GM19238 (cell line): ENCODE results near the gene HAGHL.

Experiments
- DNase-seq: peaks from one replicate; pipeline ENCODE4 v3.0.0; 2011; ENCODE audit warnings: low spot score; ENCODE audit not compliant: insufficient read length

HAGHL gene

DNA sequence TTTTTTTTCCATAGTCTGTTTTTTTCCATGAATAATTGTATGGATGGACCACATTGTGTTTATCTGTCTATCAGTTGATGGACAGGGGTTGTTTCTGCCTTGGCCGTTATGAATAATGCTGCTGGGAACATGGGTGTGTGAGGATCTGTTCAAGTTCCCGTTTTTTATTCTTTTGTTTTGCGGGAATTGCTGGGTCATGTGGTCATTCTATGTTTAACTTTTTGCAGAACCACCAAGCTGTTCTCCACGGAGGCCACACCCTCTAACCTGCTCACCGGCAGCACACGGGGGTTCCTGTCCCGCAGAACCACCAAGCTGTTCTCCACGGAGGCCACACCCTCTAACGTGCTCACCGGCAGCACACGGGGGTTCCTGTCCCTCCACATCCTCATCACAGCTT lies 27.8 kb downstream of the HAGHL start:
- no peak for DNase-seq

- DNase-seq: no peak
Observed at GRCh38 chr16:756428-756827, 29.5 kb downstream of the HAGHL start.

DNA sequence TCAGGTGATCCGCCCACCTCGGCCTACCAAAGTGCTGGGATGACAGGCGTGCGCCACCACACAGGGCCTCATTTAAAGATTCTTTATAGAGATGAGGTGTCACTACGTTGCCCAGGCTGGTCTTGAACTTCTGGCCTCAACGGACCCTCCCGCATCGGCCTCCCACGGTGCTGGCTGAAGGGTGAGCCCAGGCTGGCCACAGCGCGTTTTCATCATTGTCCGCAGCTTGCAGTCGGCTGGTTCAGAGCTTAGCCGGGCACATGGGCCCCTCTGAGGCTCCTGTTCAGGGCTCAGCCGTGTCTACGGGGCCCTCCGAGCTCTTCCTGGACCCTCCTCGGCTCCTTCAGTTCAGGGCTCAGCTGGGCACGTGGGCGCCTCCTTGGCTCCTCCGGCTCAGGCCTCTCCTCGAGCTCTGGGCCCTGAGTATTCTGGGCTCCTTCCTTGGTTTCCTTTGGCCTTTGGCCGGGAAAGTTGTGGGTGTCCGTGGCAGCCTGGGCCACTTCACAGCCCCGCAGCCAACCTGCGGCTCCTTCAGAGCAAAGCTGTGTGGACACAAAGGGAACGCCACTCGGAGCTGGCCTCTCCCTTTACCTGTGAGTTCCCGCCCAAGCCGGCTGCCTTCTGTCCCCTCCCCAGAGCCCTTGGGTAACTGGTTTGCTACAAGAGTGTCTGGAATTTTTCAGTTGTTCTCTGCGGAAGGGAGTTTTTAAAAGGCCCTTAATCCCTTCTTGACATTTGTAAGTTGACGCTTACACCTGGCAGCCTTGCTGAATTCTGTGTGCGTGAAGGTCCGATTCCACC lies 32.4 kb downstream of the HAGHL start:
- no peak for DNase-seq

DNA sequence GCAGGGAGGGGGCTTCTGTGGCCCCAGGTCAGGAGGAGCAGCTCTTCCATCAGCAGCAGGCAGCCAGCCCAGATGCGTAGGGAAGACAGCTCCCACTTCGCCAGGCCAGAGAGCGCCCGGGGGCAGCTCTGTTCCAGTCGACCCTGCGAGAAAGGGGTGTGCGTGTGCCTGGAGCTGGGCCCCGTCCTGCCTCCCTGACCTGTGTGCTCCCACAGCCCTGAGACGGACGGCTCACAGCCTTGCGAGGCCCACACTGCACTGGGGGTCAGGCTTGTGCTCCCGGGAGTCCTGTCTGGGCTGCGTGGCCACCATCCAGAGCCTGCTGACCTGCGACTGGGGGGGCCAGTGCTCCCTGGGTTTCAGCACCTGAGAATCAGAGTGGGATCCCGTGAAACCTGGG lies 33.2 kb downstream of the HAGHL start:
- no peak for DNase-seq

- DNase-seq: no peak
Observed at GRCh38 chr16:760545-761343, 33.8 kb downstream of the HAGHL start, which contains the start of gene MSLN. Gene MSLN, plus strand, starts transcription at chr16:760734. Its CDS starts 1,947 bp downstream, at chr16:762681.

DNA sequence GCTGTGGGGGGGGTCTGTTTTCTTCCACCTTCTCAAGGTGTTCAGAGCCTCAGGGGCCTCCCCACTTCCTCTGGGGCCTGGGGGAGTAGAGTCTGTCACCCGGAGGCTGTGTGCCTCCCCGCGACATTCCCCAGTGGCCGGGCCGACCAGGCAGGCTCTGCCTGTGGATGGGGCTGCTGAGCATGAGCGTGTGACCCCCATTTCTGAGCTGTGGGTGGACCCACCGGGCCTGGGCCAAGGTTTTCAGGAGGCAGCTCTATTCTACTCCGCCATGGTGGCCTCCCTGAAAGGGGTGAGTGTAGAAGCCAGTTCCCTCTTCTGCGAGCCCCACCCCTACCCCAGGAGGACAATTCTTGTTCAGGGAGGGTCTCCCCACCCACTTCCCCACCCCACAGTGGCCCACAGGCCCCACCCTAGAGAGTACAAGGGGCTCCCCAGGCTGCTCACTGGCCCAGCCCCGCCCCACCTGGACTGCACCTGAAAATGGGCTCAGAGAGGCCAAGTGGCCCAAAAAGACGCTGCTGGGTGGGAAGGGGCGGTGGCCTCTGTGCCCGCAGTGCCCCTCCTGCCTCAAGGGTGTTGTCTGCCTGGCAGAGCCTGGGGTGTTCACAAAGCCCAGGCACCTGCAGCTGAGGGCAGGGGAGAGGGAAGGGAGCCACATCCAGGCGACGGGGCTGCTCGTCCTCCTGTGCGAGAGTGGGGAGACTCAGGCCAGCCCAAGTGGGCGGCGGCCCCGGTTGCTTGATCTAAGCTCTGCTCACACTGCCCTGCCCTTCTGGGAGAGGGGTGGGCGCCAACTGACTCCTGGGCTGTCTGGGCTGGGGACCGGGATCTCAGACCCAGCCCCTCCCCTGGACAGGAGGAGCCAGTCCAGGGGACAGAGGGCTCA lies 35.0 kb downstream of the HAGHL start:
- no peak for DNase-seq

DNA sequence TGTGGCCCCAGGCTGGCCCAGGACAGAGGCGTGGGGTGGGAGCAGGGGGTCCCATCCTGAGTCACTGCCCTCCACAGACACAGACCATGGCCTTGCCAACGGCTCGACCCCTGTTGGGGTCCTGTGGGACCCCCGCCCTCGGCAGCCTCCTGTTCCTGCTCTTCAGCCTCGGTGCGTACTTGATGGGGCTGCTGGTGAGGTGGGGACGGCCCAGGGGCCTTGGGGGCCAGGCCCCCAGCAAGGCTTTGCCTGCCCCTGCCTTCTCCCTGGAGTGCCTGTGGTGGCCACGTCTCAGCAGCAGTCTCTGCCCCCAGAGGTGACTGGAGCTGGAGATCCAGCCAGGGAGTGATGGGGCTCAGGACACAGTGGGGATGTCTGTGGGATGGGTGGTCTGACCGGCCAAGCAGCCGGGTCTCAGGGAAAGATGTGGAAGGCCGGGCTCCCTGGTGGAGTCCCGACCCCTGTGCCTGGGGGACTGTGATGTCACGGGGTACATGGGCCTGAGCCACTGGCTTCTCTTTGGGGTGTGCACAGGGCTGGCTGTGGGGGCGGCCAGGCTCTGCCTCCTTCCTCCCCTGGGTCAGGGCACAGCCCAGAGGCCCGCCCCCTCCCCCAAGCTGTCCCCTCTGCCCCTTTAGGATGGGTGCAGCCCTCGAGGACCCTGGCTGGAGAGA lies 35.8 kb downstream of the HAGHL start:
- no peak for DNase-seq

GRCh38 chr16:763369-764183 lies 36.7 kb downstream of the HAGHL start:
- no peak for DNase-seq

DNA sequence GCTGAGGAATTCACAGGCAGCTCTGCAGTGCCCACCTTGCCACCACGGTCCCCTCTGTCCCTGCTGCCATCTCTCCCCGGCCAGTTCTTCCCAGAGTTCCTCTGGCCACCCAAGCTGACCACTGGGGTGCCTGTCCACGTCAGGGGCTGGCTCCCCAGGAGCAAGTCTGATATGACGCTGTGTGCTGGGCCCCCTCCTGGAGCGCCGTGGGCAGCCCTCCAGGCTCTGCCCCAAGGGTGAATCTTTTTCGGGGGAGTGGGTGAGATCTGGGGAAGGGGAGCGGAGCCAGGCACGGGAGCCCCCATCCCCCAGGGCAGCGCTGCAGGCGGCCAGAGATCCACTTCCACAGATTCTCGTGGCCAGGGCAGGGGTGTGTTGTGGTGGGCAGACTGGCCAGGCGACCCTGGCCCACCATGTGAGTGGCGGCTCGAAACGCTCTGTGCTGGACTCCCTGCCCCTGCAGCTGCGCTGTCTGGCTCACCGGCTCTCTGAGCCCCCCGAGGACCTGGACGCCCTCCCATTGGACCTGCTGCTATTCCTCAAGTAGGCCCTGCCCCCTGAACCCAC lies 37.4 kb downstream of the HAGHL start:
- DNase-seq: no peak

GRCh38 chr16:764848-765487 lies 38.1 kb downstream of the HAGHL start:
- no peak for DNase-seq

DNA sequence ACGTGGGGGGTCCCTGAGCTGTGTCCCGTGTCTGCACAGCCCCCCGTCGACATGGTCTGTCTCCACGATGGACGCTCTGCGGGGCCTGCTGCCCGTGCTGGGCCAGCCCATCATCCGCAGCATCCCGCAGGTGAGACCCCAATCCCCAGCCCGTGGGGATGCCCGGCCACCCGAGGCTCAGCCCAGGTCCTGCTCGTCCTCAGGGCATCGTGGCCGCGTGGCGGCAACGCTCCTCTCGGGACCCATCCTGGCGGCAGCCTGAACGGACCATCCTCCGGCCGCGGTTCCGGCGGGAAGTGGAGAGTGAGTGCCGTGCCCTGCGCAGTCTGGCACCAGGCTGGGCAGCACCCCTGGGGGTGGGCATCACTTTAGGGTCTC lies 38.6 kb downstream of the HAGHL start:
- DNase-seq: no peak

GRCh38 chr16:766008-766819 lies 39.3 kb downstream of the HAGHL start:
- no peak for DNase-seq

DNA sequence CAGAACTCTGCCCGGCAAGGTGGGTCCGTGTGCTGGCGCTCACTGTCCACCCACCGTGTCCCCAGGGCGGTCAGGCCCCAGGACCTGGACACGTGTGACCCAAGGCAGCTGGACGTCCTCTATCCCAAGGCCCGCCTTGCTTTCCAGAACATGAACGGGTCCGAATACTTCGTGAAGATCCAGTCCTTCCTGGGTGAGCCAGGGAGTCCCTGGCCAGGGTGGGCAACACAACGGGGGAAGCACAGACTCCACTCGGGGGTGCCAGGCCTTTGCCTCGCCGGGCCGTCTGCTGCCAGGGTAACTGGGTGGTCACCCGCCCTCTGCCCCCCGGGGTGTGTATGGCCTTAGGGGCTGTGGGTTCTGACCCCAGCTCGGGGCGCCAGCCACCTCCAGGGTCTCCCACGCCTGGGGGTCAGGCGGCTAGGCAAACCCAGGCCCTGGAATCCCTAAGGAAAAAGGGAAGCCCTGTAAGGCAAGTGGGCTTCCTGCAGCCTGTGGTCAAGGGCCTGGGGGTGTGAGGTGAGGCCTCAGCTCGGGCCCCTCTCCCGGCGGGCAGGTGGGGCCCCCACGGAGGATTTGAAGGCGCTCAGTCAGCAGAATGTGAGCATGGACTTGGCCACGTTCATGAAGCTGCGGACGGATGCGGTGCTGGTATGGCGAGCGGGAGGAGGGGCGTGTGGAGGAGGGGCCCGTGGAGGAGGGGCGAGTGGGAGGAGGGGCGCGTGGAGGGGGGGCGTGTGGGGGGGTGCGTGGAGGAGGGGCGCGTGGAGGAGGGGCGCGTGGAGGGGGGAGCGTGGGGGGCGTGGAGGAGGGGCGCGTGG lies 40.1 kb downstream of the HAGHL start:
- DNase-seq: no peak

DNA sequence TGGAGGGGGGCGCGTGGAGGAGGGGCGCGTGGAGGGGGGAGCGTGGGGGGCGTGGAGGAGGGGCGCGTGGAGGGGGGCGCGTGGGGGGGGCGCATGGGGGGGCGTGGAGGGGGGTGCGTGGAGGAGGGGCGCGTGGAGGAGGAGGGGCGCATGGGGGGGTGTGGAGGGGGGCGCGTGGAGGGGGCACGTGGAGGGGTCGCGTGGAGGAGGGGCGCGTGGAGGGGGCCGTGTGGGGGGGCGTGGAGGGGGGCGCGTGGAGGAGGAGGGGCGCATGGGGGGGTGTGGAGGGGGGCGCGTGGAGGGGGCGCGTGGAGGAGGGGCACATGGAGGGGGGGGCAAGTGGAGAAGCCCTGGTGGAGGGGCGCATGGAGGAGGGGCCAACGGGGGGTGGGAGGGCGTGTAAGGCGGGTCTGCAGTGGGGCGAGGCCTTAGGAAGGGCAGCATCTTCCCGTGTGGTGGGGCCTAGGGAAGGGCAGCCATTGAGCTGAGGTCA lies 40.9 kb downstream of the HAGHL start:
- DNase-seq: no peak

DNA sequence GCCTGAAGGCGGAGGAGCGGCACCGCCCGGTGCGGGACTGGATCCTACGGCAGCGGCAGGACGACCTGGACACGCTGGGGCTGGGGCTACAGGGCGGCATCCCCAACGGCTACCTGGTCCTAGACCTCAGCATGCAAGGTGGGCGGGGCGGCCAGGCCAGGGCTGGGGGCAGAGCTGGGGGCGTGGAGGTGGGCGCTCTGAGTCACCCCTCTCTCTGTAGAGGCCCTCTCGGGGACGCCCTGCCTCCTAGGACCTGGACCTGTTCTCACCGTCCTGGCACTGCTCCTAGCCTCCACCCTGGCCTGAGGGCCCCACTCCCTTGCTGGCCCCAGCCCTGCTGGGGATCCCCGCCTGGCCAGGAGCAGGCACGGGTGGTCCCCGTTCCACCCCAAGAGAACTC lies 41.5 kb downstream of the HAGHL start:
- DNase-seq: no peak

DNA sequence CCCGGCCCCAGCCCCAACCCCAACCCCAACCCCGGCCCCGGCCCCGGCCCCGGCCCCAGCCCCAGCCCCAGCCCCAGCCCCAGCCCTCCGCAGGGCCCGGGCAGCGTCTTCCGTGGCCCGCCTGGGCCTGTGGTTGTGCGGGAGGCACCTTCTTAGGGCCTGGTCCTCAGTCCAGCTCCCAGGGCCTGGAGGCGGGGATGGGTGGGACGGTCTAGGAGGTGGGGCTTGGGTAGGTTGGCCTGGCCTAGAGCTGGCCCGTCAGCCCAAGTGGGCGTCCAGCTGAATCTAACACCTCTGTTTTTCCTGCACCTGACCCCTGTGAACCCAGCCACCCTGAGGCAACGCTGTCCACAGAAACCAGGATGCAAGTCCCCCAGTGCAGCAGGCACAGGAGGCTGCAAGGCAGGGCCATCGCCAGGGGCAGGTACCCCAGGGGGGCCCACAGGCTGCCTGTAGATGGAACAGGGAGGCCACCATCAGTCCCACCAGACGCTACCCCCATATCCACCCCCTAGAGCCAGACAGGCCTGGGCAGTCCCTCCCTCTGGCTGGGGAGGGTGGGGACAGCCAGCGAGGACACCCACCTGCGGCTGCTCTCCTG lies 42.4 kb downstream of the HAGHL start:
- DNase-seq: no peak

GRCh38 chr16:769934-770333 lies 43.0 kb downstream of the HAGHL start:
- DNase-seq: no peak
